Activated CD8-positive, alpha-beta memory T cell treated with anti-CD3 and anti-CD28 coated beads, Interleukin-2, amount 50 U/mL, for 1 hour (primary cell): ENCODE results near the gene ACOT8.
"Not testable (repeated sequence)": the region's sequence is repeated elsewhere in the genome, so short reads cannot be mapped to it uniquely, and the experiment has no call there.

Source experiments
- DNase-seq: peaks from one replicate; pipeline ENCODE4 v3.0.0-alpha.2; 2020; ENCODE audit errors: extremely low read depth

Gene ACOT8

GRCh38 chr20:45853484-45853883 is 3.7 kb downstream of the ACOT8 start:
- no peak for DNase-seq

DNA sequence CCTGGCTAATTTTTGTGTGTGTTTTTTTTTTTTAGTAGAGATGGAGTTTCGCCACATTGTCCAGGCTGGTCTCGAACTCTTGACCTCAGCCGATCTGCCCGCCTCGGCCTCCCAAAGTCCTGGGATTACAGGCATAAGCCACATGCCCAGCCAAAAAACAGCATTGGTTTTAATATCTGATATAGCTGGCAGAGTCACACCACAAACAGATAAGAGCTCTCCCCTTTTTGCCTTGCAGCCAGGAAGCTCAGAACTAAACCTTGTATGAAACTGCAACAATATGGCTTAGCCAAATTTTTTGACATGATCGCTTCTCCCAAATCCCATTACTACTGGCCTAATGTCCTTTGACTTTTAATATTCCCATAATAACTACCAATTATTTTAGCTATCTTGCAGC is 4.9 kb downstream of the ACOT8 start:
- no peak for DNase-seq

GRCh38 chr20:45851501-45851900 is 5.7 kb downstream of the ACOT8 start:
- DNase-seq, result no peak

- DNase-seq, result no peak
Observed at GRCh38 chr20:45850926-45851325, 6.3 kb downstream of the ACOT8 start.

GRCh38 chr20:45850238-45850637 is 7.0 kb downstream of the ACOT8 start:
- DNase-seq, result no peak

GRCh38 chr20:45848969-45849582 is 8.1 kb downstream of the ACOT8 start:
- DNase-seq, result no peak

DNA sequence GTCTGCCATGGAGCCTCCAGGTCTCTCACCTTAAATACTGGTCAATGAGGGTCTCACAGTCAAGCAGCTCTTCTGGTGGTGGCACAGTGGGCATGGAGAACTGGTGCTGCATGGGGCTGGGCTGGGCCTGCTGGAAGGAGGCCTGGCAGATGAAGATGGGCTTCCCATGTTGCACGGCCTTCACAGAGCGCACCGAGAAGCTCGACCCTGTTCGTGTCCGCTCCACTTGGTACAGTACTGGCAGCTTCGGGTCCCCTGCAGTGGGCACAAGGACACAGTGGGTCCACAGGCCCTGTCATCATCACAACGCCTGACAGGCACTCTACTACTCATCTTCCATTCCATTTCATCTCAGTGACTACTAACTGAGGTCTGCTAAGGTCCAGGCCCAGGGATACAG is 8.8 kb downstream of the ACOT8 start:
- no peak for DNase-seq

GRCh38 chr20:45845452-45845851 is 11.7 kb downstream of the ACOT8 start:
- DNase-seq, result no peak

DNA sequence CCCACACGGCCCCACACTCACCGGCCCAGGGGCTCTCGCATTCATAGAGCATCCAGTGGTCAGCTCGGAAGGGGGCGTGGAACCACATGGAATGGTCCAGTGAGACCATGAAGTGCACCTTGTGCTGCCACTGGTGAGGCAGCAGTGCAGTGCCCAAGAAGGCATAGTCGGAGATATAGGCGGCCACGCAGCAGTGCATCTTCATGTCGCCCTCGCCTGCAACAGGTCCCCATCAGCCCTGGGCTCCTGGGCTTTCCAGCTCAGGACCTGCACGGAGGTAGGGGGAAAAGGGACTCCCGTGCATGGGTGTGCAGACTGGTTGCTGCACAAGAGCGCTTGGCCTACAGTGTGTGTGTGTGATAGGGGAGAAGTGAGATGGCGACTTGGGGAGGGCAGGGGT is 13.7 kb downstream of the ACOT8 start:
- no peak for DNase-seq

DNA sequence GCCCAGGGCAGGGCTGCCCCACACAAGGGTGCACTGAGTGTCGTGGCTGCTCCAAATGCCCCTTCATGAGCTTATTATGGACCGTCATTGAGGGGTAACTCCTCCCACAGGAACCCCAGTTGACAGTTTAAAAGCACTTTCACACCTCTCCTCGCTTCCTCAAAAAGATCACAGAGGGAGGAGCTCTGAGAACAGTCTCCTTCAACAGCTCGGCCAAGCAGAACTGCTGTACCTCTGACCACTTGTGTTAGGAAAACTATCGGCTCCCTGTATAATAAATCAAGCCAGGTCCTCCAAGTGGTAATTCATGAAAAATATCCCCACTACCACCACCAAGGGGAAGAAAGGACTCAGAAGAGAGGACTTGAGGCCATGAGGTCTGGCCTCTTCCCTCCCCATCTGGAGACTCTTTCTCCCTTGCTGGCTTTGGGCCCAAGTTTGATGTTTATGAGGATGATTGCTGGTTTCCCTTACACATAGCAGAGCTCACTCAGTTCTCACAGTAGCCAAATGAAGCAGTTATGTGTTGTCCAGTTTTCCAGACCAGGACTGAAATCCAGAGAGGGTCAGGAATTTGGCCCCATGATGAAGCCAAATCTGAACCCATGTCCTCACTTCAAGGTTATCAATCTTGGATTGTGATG is 14.9 kb downstream of the ACOT8 start:
- no peak for DNase-seq

- DNase-seq, result no peak
Observed at GRCh38 chr20:45841407-45842129, 15.6 kb downstream of the ACOT8 start.

DNA sequence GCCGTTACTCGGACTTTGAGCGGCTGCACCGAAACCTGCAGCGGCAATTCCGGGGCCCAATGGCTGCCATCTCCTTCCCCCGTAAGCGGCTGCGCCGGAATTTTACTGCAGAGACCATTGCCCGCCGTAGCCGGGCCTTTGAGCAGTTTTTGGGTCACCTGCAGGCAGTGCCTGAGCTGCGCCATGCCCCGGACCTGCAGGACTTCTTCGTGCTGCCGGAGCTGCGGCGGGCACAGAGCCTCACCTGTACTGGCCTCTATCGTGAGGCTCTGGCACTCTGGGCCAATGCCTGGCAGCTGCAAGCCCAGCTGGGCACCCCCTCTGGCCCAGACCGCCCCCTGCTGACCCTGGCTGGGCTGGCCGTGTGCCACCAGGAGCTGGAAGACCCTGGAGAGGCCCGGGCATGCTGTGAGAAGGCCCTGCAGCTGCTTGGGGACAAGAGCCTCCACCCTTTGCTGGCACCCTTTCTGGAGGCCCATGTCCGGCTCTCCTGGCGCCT is 16.4 kb downstream of the ACOT8 start:
- DNase-seq, result no peak

DNA sequence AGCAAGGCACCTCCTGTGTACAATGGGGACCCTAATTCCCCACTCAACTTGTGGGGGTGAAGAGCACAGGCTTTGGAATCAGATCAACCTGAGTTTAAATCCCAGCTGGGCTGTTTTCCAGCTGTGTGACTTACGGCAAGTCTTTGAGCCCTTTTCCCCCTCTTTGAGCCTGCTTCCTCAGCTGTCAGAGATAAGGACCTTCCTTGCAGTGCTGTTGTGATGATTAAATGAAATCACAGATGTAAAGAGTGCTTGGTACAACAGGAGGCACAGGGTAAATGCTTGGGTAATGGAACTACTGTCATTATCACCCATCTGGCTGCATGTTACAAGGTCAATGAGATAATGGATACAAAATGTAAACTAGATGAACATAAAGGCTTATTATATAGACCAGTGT is 20.4 kb downstream of the ACOT8 start:
- no peak for DNase-seq

DNA sequence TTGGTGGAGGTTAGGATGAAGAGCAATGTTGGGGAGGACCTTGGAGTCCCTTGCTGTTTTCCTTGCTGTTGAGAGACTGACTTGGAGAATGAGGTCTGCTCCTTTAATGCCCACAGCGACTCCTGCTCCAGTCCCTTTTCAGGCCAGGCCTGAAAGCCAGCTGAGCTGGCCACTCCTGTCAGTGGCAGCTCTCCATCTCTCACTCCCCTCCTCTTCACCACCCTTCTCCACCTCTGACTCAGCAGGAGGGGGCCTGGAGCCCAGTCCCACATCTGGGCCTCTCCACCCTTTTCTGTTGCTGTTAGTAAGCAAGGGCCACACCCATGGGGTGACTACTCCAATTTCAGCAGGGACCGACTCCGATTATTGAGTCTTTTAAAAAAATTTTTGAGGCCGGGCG is 21.4 kb downstream of the ACOT8 start:
- DNase-seq, result no peak

- no peak for DNase-seq
Observed at GRCh38 chr20:45835329-45835765, 21.8 kb downstream of the ACOT8 start.

GRCh38 chr20:45834797-45835161 is 22.4 kb downstream of the ACOT8 start:
- no peak for DNase-seq

GRCh38 chr20:45833883-45834796 is 23.1 kb downstream of the ACOT8 start:
- DNase-seq, result no peak

DNA sequence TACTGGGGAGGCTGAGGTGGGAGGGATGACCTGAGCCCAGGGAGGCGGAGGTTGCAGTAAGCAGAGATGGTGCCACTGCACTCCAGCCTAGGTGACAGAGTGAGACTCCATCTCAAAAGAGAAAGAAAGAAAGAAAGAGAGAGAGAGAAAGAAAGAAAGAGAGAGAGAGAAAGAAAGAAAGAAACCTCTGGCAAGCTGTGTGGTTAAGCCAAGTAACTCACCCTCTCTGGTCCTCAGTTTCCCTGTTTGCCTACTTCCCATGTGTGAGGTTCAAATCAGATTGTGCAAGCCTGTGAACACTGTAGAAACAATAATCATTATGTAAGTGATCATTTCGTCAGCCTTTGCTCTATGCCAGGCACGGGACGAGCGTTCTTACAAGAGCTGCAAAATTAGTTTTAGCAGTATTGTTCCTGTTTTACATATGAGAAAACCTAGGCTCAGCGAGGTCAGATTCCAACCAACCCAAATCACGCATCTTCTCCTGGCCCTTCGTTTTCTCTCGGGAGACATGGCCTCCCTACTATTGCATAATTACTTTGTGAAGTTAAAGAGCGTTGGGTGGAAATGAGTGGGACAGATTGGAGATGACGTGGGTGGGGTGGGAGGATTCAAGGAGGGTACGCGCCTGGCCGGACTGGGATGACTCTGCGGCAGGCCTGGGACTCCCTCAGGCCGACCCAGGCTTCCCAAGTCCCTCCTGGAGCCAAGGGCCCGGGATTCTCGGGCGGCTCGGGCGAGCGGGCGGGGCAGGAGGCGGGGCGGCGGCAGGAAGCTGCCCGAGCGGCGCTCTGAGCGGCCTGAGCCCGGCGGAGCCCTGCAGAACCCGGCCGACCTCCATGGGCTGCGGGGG is 23.9 kb downstream of the ACOT8 start, which contains the start of gene SNX21:
Gene SNX21, plus strand, starts transcription at position 770 of the 853 bp plus-strand sequence. CDS start 121 bp downstream, outside the sequence.
- DNase-seq, result no peak

DNA sequence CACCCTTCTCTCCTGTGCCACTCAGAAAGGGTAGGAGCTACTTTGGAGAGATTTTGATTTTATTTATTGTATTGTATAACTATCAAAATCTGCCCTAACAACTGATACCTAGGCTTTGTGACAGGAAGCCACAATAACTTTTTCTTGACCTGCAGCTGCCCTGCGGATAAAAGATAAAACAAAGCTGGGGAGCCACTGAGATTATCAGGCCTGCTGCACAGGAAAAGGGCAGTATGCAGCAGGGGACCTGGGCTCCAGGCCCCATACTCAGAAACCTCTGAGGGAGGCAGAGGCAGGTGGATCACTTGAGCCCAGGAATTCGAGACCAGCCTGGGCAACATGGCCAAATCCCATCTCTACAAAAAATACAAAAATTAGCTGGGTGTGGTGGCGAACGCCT is 24.6 kb downstream of the ACOT8 start:
- DNase-seq, result no peak

DNA sequence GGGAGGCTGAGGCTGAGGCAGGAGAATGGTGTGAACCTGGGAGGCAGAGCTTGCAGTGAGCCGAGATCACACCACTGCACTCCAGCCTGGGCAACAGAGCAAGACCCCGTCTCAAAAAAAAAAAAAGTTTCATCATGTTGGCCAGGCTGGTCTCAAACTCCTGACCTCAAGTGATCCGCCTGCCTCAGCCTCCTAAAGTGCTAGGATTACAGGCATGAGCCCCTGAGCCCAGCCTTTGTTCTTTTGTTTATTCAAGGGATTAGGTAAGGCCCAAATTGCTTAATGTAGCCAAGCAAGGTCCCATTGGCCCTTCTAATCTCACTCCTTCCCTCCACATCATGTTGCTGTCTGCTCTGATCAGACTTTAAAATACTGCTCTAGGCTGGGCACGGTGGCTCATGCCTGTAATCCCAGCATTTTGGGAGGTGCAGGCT is 27.5 kb downstream of the ACOT8 start:
- not testable (repeated sequence) for DNase-seq

DNA sequence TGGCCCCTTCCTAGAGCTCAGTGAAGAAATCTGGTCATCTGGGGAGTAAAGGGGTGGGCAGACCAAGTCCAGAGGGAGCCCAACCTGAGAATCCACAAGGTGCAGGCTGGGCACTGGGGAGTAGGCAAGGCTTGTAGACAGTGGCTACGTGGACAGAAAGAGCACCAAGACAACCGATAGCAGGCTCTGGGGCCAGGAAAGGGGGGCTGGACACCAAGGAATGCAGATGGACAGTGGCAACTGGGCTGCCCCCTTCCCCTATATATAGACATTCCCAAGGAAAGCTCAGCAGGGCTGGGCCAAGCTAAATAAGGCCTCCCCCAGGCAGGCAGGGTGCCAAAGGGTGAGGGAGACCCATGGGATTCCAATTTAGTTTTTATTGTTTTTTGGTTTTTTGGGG is 28.6 kb downstream of the ACOT8 start:
- no peak for DNase-seq
